Loucy (cell line): Measurements from ENCODE around the gene ZNF286A.

Experiments used
- H2AFZ ChIP-seq: fragments of 200-600 bp; sonication (generic); 2 replicates; pipeline ENCODE4 v1.6.0; 2016; ENCODE audit warnings: antibody characterized with exemption, mild to moderate bottlenecking, low read length, moderate library complexity
- H3F3A ChIP-seq: fragments of 200-600 bp; 2 replicates; pipeline ENCODE4 v1.6.0; 2016; ENCODE audit warnings: antibody characterized with exemption, low read depth, mild to moderate bottlenecking
- H3K27me3 ChIP-seq: fragments of 200-600 bp; sonication (generic); 2 replicates; pipeline ENCODE4 v1.6.1; 2014; ENCODE audit warnings: low read length, mild to moderate bottlenecking; ENCODE audit not compliant: insufficient read depth, poor library complexity, severe bottlenecking
- H3K36me3 ChIP-seq: fragments of 200-600 bp; sonication (generic); 2 replicates; pipeline ENCODE4 v1.6.1; 2016; ENCODE audit warnings: low read length; ENCODE audit not compliant: insufficient read depth
- H3K4me1 ChIP-seq: fragments of 200-600 bp; sonication (generic); 2 replicates; pipeline ENCODE4 v1.5.1; 2014; ENCODE audit warnings: low read length, mild to moderate bottlenecking; ENCODE audit not compliant: insufficient read depth, poor library complexity, severe bottlenecking
- H3K4me2 ChIP-seq: fragments of 200-600 bp; sonication (generic); 2 replicates; pipeline ENCODE4 v1.6.0; 2014; ENCODE audit warnings: antibody characterized with exemption, low read length, low read depth, mild to moderate bottlenecking; ENCODE audit not compliant: poor library complexity, severe bottlenecking
- H3K4me3 ChIP-seq: fragments of 200-600 bp; sonication (generic); 2 replicates; pipeline ENCODE4 v1.5.1; 2014; ENCODE audit warnings: low read length, mild to moderate bottlenecking, mixed read lengths; ENCODE audit not compliant: poor library complexity, severe bottlenecking
- H3K79me2 ChIP-seq: fragments of 200-600 bp; sonication (generic); 2 replicates; pipeline ENCODE4 v1.6.1; 2014; ENCODE audit warnings: low read length; ENCODE audit not compliant: insufficient read depth
- H3K9ac ChIP-seq: fragments of 200-600 bp; sonication (generic); 2 replicates; pipeline ENCODE4 v1.6.0; 2014; ENCODE audit warnings: mild to moderate bottlenecking, low read depth, low read length, moderate library complexity; ENCODE audit not compliant: poor library complexity, severe bottlenecking
- H3K9me2 ChIP-seq: fragments of 200-600 bp; sonication (generic); replicated peaks from 2 replicates; pipeline ENCODE4 v1.6.1; 2016; ENCODE audit warnings: low read depth, low read length, mixed read lengths
- H3K9me3 ChIP-seq: fragments of 200-600 bp; sonication (generic); 2 replicates; pipeline ENCODE4 v1.6.1; 2014; ENCODE audit warnings: mild to moderate bottlenecking, antibody characterized with exemption, low read length, low read depth; ENCODE audit not compliant: insufficient read depth
- H4K20me1 ChIP-seq: fragments of 200-600 bp; sonication (generic); 2 replicates; pipeline ENCODE4 v1.6.0; 2014; ENCODE audit warnings: antibody characterized with exemption, low read length, mild to moderate bottlenecking; ENCODE audit not compliant: insufficient read depth, poor library complexity, severe bottlenecking
- EZH2phosphoT487 ChIP-seq: fragments of 200-600 bp; IDR thresholded peaks from 2 replicates; pipeline ENCODE4 v1.6.1; 2018; ENCODE audit warnings: antibody characterized with exemption, mild to moderate bottlenecking, moderate library complexity, borderline replicate concordance
- TF ChIP-seq, protein P1 (sequence below): fragments of 200-600 bp; sonication (generic); conservative IDR thresholded peaks from 2 replicates; pipeline ENCODE4 v1.5.1; 2014; ENCODE audit warnings: mild to moderate bottlenecking, antibody characterized with exemption, low read length

ZNF286A gene

GRCh38 chr17:15741624-15742023, 42.1 kb downstream of the ZNF286A start:
- Histone ChIP-seq H3K4me2 (no peak overlapping the region), H3K79me2 (no peaks in the 10 kb centered on the region), H2AFZ (no peak overlapping the region), H3K9me3 (peaks cover 7% of the 10 kb centered on the region; the same call in 1 of the 2 replicates), H3K9me2 (no peaks in the 10 kb centered on the region), H3F3A (no peaks in the 10 kb centered on the region), H3K4me1 (no peaks in the 10 kb centered on the region), H4K20me1 (no peaks in the 10 kb centered on the region), H3K4me3 (no peak overlapping the region), H3K9ac (no peak overlapping the region), H3K27me3 (no peaks in the 10 kb centered on the region), H3K36me3 (no peaks in the 10 kb centered on the region)
- TF ChIP-seq, protein P1, sequence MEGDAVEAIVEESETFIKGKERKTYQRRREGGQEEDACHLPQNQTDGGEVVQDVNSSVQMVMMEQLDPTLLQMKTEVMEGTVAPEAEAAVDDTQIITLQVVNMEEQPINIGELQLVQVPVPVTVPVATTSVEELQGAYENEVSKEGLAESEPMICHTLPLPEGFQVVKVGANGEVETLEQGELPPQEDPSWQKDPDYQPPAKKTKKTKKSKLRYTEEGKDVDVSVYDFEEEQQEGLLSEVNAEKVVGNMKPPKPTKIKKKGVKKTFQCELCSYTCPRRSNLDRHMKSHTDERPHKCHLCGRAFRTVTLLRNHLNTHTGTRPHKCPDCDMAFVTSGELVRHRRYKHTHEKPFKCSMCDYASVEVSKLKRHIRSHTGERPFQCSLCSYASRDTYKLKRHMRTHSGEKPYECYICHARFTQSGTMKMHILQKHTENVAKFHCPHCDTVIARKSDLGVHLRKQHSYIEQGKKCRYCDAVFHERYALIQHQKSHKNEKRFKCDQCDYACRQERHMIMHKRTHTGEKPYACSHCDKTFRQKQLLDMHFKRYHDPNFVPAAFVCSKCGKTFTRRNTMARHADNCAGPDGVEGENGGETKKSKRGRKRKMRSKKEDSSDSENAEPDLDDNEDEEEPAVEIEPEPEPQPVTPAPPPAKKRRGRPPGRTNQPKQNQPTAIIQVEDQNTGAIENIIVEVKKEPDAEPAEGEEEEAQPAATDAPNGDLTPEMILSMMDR, result no peak
- no peak for TF ChIP-seq EZH2phosphoT487

GRCh38 chr17:15742051-15742795, 42.7 kb downstream of the ZNF286A start:
- H3K4me3 ChIP-seq, result no peak overlapping the region
- H3K4me1 ChIP-seq, result no peaks in the 10 kb centered on the region
- no peaks in the 10 kb centered on the region for H3F3A ChIP-seq
- no peak overlapping the region for H3K9ac ChIP-seq
- H3K9me2 ChIP-seq, result no peaks in the 10 kb centered on the region
- no peaks in the 10 kb centered on the region for H4K20me1 ChIP-seq
- H3K9me3 ChIP-seq, result peaks cover 7% of the 10 kb centered on the region; the same call in 1 of the 2 replicates
- no peak overlapping the region for H3K4me2 ChIP-seq
- no peaks in the 10 kb centered on the region for H3K36me3 ChIP-seq
- no peaks in the 10 kb centered on the region for H3K27me3 ChIP-seq
- TF ChIP-seq, protein P1, result no peak
- no peak for TF ChIP-seq EZH2phosphoT487
- H3K79me2 ChIP-seq, result no peaks in the 10 kb centered on the region
- H2AFZ ChIP-seq, result no peak overlapping the region

- no peaks in the 10 kb centered on the region for H3K79me2 ChIP-seq
- peaks cover 7% of the 10 kb centered on the region; the same call in 1 of the 2 replicates for H3K9me3 ChIP-seq
- H3K4me2 ChIP-seq, result no peak overlapping the region
- H3K9me2 ChIP-seq, result no peaks in the 10 kb centered on the region
- no peaks in the 10 kb centered on the region for H3K36me3 ChIP-seq
- H3K27me3 ChIP-seq, result no peaks in the 10 kb centered on the region
- no peaks in the 10 kb centered on the region for H3K4me1 ChIP-seq
- no peaks in the 10 kb centered on the region for H3F3A ChIP-seq
- H3K9ac ChIP-seq, result no peak overlapping the region
- H2AFZ ChIP-seq, result no peak overlapping the region
- no peak for TF ChIP-seq EZH2phosphoT487
- TF ChIP-seq, protein P1, result no peak
- H4K20me1 ChIP-seq, result no peaks in the 10 kb centered on the region
- no peak overlapping the region for H3K4me3 ChIP-seq
Measured at GRCh38 chr17:15742921-15743320, 43.4 kb downstream of the ZNF286A start.
